Body of pancreas (tissue), 4 donors: ENCODE measurements around the gene SEMA7A.

ENCODE experiments used
- CTCF ChIP-seq, 7 experiments: fragments of 450-650 bp in 4 of 7; fragments of 200-600 bp in 3 of 7; sonication (generic) in 3 of 7; IDR thresholded peaks; one replicate each; pipeline ENCODE4 v1.5.1; 2016 to 2019; ENCODE audit warnings: antibody characterized with exemption in 7 of 7
- POLR2A ChIP-seq, 3 donors: fragments of 450-650 bp; IDR thresholded peaks; one replicate each; pipeline ENCODE4 v1.6.1; 2016; ENCODE audit warnings: antibody characterized with exemption in 3 of 3, mild to moderate bottlenecking in 2 of 3

- TF ChIP-seq CTCF (IDR thresholded peaks at IDR 0.05), result no peak
- no peak for TF ChIP-seq POLR2A (IDR thresholded peaks at IDR 0.05)
Observed at GRCh38 chr15:74381481-74381880, 52.3 kb downstream of the SEMA7A start.
